Stimulated activated CD4-positive, alpha-beta T cell treated with anti-CD3 and anti-CD28 coated beads, Interleukin-12 subunit alpha, Interleukin-12 subunit beta, amount 100 ng/mL, for 4 hours (primary cell): Measurements from ENCODE around the gene FOXK1.
"Not testable (repeated sequence)": the region's sequence is repeated elsewhere in the genome, so short reads cannot be mapped to it uniquely, and the experiment has no call there.

Experiments
- DNase-seq: peaks from one replicate; pipeline ENCODE4 v3.0.0-alpha.2; 2020

The FOXK1 gene

GRCh38 chr7:4802577-4802976 lies 120.5 kb downstream of the FOXK1 start:
- DNase-seq, result not testable (repeated sequence)

GRCh38 chr7:4803397-4804241 lies 121.5 kb downstream of the FOXK1 start:
- no peak for DNase-seq

GRCh38 chr7:4805110-4805983 lies 123.3 kb downstream of the FOXK1 start:
- DNase-seq, result no peak

DNA sequence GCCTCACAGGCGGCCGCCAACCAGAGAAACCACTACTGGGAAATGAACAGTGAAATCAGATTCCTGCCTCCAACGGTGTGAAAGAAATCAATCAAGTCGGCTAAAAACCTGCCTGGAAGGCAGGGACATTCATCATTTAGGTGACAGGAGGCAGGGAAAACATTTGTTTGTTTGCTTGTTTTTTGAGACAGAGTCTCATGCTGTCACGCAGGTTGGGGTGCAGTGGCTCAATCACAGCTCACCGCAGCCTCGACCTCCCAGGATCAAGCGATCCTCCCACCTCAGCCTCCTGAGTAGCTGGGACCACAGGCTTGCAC lies 123.8 kb downstream of the FOXK1 start:
- no peak for DNase-seq

DNA sequence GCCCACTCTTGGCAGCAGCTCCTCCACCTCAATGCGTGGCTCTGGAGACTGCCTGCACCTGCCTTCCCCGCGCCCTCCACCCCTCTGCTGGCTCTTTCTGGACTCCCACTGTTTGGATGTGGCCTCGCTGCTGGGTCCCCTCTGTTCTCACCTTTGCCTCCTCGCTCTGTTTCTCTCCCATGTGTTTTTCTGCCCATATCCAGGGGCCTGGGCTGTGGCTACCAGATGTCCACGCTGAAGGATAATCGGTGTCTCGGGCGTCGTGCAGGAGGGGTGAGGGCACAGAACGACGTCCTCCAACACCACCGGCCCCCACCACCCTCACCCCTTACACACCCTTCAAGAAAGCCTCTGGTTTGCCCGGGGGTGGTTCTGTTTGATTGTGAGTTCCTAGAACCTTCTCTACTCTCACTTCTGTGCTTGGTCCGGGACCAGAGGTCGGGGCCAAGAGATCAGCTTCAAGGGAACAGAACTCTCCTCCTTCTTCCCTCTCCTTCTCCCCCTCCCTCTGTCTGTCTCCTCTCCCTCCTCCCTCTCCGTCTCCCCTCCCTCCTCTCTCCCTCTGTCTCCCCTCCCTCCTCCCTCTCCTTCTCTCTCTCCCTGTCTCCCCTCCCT lies 125.0 kb downstream of the FOXK1 start:
- no peak for DNase-seq

DNA sequence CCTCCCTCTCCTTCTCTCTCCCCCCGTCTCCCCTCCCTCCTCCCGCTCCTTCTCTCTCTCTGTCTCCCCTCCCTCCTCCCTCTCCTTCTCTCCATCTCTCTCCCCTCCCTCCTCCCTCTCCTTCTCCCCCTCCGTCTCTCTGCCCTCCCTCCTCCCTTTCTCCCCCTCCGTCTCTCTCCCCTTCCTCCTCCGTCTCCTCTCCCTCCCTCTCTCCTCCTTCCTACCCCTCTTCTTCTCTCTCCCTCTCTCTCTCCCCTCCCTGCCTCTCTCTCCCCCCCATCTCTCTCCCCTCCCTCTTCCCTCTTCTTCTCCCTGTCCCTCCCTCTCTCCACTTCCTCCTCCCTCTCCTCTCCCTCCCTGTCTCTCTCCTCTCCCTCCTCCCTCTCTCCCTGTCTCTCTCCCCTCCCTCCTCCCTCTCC lies 125.5 kb downstream of the FOXK1 start:
- DNase-seq, result no peak

- DNase-seq, result no peak
Observed at GRCh38 chr7:4808026-4808425, 125.9 kb downstream of the FOXK1 start.

- DNase-seq, result no peak
Observed at GRCh38 chr7:4808565-4808964, 126.5 kb downstream of the FOXK1 start.

DNA sequence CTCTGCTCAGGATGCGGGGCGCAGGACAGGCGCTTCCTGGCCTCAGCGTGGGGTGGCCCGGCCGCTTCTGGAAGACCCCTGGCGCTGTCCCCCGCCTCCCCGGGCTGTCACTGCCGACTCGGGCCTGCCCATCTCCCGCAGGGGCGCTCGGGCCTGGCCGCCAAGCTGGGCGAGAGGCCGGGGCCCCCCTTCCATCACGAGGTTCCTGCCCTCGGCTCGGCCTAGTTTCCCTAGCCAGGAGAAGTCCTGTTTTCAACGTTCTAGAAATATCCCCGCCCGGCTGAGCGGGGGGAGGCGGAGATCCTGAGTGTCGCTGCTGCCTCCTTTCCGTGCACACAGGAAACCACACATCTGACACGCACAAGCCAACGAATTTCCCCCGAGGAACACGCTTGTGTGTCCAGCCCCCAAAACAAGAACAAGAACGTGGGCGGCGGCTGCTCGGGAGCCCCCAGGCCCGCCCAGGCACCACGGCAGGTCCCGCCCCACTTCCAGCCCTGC lies 127.0 kb downstream of the FOXK1 start:
- peak; percentile 30 for DNase-seq

- no peak for DNase-seq
Observed at GRCh38 chr7:4809666-4810065, 127.6 kb downstream of the FOXK1 start.

DNA sequence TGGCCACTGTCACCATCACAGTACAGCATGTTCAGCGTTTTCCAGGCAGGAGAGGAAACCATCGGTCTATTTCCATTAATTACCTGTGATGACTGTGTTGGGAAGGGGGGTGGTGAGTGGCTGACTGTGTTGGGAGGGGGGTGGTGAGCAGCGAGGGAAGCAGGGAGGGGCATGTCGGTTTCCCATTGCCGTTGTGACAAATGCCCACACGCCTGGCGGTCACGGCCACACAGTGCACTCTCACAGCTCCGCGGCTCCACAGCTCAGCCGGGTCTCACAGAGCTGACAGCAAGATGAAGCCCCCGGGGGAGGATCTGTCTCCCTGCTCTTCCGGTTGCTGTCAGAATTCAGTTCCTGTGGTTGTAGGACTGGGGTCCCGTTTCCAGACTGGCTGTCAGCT lies 132.3 kb downstream of the FOXK1 start:
- DNase-seq, result no peak

- no peak for DNase-seq
Observed at GRCh38 chr7:4815121-4815520, 133.0 kb downstream of the FOXK1 start.

GRCh38 chr7:4815609-4816418 lies 133.7 kb downstream of the FOXK1 start:
- DNase-seq, result no peak

GRCh38 chr7:4816419-4817080 lies 134.5 kb downstream of the FOXK1 start:
- no peak for DNase-seq

DNA sequence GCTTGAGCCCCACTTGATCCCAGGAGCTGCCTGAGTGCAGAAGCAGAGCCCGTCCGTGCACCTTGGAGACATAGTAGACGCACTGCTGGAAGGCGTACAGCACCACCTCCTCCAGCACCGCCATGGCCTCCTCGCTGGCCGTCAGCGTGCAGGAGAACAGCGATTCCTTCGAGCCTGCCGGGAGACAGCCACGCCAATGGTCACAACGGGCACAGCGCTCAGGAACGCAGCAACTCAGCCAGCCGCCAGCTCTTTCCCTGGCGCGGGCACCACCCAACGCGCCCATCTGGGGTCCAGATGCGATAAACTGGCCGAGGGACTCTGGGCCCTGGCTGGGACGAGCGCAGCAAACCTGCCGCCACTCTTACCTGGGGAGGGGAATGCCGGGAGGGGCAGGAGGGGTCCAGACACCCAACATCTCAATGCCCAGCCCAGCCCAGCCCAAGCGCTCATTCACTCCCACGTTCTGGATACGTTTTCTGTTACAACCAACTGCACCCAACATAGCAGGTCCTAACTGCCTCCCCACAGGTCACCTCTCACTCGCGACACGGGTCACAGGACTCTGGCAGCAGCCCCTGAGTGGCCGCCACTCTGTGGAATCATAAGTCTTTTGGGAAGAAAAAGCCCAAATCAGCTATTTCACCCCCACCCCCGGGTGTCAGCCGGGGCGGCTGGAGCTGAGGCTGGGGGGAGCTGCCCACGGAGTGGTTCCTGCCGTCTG lies 135.2 kb downstream of the FOXK1 start:
- no peak for DNase-seq

DNA sequence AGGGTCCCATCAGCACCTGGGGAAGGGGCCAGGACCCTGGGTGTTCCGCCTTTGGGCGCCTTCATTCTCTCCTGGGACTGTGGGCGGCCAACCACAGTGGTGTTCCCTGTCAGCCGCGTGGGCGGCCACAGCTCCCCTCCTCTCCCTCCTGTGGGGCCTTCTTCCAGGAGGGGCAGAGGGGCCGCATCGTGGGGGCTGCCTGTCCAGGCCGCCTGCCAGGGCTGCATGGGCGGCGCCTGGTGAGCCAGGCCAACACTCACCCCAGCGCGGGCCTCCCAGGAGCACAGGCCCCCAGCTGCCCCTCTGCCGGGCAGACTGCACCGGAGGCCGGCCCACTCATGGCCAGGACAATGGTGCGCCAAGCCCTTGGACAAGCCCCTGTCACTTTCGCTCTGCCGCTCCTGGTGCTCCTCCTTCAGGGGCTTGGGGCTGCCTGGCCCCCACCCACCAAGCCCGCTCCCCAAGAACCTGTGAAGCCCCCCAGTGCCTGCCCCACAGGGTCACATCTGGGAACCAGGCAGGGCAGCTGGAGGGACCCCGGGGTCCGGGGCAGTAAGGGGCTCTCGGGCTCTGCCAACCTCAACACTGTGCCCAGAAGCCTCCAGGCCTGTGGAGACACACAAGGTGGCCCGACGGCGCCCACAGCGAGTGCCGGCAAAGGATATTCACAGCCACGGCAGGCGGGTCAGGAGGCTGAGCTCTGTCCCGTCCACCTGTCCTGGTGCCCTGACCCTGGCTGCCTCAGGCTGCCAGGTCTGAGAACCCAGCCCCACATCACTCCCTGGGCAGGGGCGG lies 136.1 kb downstream of the FOXK1 start:
- no peak for DNase-seq

DNA sequence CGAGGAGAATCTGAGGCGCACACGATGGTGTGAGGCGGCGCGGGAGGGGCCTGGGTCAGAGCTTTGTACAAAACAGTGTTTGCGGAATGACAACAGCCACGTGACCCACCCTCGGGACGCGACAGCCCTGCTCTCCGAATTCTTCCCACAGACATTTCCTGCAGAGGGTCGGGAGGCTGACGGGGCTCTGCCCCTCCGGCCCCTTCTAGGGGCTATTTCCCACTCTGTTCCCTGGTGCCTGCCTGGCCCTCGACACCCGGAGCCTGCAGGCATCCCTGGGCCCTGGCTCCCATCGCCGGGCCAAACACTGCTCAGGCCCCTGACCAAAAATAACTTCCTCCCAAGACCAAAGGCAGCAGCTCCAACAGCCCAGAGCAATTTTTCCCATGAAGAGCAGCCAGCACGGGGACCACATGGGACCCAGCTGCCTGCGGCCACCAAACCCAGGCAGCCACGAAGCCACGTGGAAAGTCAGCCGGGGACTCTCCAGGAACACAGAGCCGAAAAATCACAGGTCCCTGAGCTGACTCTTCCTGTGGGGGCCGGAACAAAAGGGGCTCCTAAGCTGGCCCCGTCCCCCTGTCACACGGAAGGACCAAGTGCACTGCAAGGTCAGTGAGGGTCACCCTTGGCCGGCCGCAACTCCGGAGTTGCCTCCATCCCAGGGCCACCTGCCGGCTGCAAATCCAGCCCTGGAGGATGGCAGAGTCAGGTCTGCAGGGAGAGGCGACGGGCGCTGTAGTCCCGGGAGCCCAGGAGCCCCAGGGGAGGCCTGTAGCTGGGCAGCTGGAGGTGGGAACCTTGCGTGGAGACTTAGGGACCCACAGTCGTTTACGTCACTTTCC lies 137.7 kb downstream of the FOXK1 start:
- no peak for DNase-seq

DNA sequence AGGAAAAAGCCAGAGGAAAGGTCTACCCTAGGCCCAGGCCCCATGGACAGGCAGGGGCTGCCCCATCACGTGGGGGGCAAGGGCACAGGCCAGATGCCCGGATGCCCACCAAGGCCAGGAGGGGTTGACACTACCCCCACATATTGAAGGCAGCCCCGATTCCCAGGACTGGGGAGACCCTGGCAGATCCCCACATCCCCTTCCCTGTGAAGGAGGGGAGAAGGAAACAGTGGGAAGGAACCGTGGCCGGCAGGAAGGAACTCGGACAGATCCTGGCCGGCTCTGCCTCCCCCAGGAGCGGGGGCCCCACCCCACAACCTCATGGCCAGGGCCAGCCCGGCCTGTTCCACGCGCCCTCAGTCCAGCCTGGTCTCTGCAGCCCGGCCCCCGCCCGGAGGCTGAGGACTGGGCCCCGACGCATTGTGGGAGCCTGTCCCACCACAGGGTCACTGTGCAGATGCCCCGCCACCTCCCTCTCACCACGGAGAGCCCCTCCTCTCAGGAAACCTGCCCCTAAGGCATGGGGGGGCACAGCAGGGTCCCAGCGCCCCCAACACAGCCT lies 138.4 kb downstream of the FOXK1 start:
- no peak for DNase-seq
